GM21786 (cell line): ENCODE measurements around the gene SNX11.

Experiments used
- ATAC-seq: cut with Tn5 transposase; IDR thresholded peaks from one replicate; pipeline ENCODE4 v1.9.1; 2021; ENCODE audit not compliant: unreplicated experiment

SNX11 gene

GRCh38 chr17:48129981-48130380, 22.4 kb downstream of the SNX11 start:
- no peak for ATAC-seq

- no peak for ATAC-seq
Measured at GRCh38 chr17:48131216-48131824, 23.8 kb downstream of the SNX11 start.

- ATAC-seq, result no peak
Measured at GRCh38 chr17:48132385-48132784, 24.8 kb downstream of the SNX11 start.

- no peak for ATAC-seq
Measured at GRCh38 chr17:48134912-48135480, 27.4 kb downstream of the SNX11 start.

GRCh38 chr17:48137656-48138055, 30.1 kb downstream of the SNX11 start:
- ATAC-seq, result no peak

- no peak for ATAC-seq
Measured at GRCh38 chr17:48139944-48140343, 32.4 kb downstream of the SNX11 start.

- no peak for ATAC-seq
Measured at GRCh38 chr17:48143629-48144028, 36.1 kb downstream of the SNX11 start.

GRCh38 chr17:48144231-48144630, 36.7 kb downstream of the SNX11 start:
- ATAC-seq, result no peak

- ATAC-seq, result no peak
Measured at GRCh38 chr17:48144976-48145798, 37.6 kb downstream of the SNX11 start.

- ATAC-seq, result no peak
Measured at GRCh38 chr17:48148029-48148770, 40.6 kb downstream of the SNX11 start.

- ATAC-seq, result no peak
Measured at GRCh38 chr17:48148854-48149786, 41.6 kb downstream of the SNX11 start.

GRCh38 chr17:48149787-48150463, 42.4 kb downstream of the SNX11 start:
- no peak for ATAC-seq

GRCh38 chr17:48150597-48151001, 43.0 kb downstream of the SNX11 start:
- ATAC-seq, result no peak

- ATAC-seq, result no peak
Measured at GRCh38 chr17:48151220-48151619, 43.7 kb downstream of the SNX11 start.

- ATAC-seq, result no peak
Measured at GRCh38 chr17:48152289-48152688, 44.7 kb downstream of the SNX11 start.

GRCh38 chr17:48153691-48154358, 46.3 kb downstream of the SNX11 start:
- no peak for ATAC-seq

GRCh38 chr17:48155889-48156611, 48.5 kb downstream of the SNX11 start:
- ATAC-seq, result no peak

GRCh38 chr17:48159232-48159631, 51.7 kb downstream of the SNX11 start:
- ATAC-seq, result no peak
